Right lobe of liver (tissue), 6 donors: ENCODE data around the gene MED27. TPM values are rescaled to one million over a fixed set of nuclear protein-coding genes. Genes with fewer than 3 reads are reported as not detected.
A peak's percentile ranks its signal among the peaks of the same experiment; 100 is the strongest.

ENCODE experiments used
- ATAC-seq, 4 donors: fragments of 200-7000 bp; cut with Tn5 transposase; one replicate each; pipeline ENCODE4 v1.9.1; 2020; ENCODE audit warnings: mild to moderate bottlenecking in 4 of 4, moderate library complexity in 4 of 4
- DNase-seq, 3 donors: peaks; one replicate each; pipeline ENCODE4 v3.0.0-alpha.2; 2020
- H3K27ac ChIP-seq, 3 donors: fragments of 200-600 bp; one replicate each; pipeline ENCODE4 v1.8.0; 2022
- H3K27me3 ChIP-seq, 2 donors: fragments of 200-600 bp; one replicate each; pipeline ENCODE4 v1.8.0; 2022
- H3K36me3 ChIP-seq, 4 donors: fragments of 200-600 bp; sonication (generic) in 1 of 4; one replicate each; pipeline versions ENCODE4 v1.5.1 to v1.8.0; 2017 to 2022; ENCODE audit warnings: control low read depth in 1 of 4
- H3K4me1 ChIP-seq, 4 donors: fragments of 200-600 bp; sonication (generic) in 1 of 4; one replicate each; pipeline versions ENCODE4 v1.5.1 to v1.8.0; 2017 to 2022; ENCODE audit warnings: control low read depth in 1 of 4
- H3K4me3 ChIP-seq, 3 donors: fragments of 200-600 bp; one replicate each; pipeline ENCODE4 v1.8.0; 2022
- H3K9me3 ChIP-seq, 4 donors: fragments of 200-600 bp; sonication (generic) in 1 of 4; one replicate each; pipeline versions ENCODE4 v1.5.1 to v1.8.0; 2017 to 2022; ENCODE audit warnings: control low read depth in 1 of 4
- POLR2A ChIP-seq: fragments of 450-650 bp; IDR thresholded peaks from one replicate; pipeline ENCODE4 v1.6.1; 2017; ENCODE audit warnings: antibody characterized with exemption, mild to moderate bottlenecking
- WGBS: methylation state at CpG from one replicate; pipeline ENCODE4 v1.1.6; 2018; ENCODE audit warnings: low coverage, low lambda C conversion rate; ENCODE audit not compliant: insufficient coverage; ENCODE audit errors: missing lambda C conversion rate; 5-methylcytosine and 5-hydroxymethylcytosine counted together
- intact Hi-C, 2 donors: fragments of 100-400 bp; cut with DNase I; formaldehyde crosslinking; loops; one replicate each; pipeline versions ENCODE4 v1.11.2 to v1.14.1; 2022
- total RNA-seq, 6 experiments: library from RNA; depleted of rRNA in 2 of 6; stranded (reverse); fragments of >200 nt in 2 of 6; fragmentation: NEBNext Ultra II Directional in 3 of 6; extraction: Animal tissue kit (Norgen Biotek cat#: 25700) in 3 of 6; gene quantifications; one replicate each; pipeline versions ENCODE4 v1.1.0 to v1.2.4, GENCODE V29; 2016 to 2023
- TF ChIP-seq, protein P1 (sequence below), 4 donors: fragments of 200-600 bp in 3 of 4; fragments of 450-650 bp in 1 of 4; IDR thresholded peaks; one replicate each; pipeline versions ENCODE4 v1.5.1 to v1.8.0; 2016 to 2022; ENCODE audit warnings: antibody characterized with exemption in 4 of 4, mild to moderate bottlenecking in 2 of 4
- donor health status: DM: no; HTN: yes; CAD: no.
- donor health status: DM: no; HTN: no; CAD: no.
- donor health status: DM: no; HTN: no; CAD: no.
- donor health status: DM: no; HTN: yes; CAD: no.
- donor health status: DM: no; HTN: yes; CAD: no.

MED27 gene
- total RNA-seq, 6 experiments from 2014 or later, result 4.6 to 7.3 (median 6.1) TPM

GRCh38 chr9:132114102-132114707 is 34.5 kb upstream of the MED27 start:
- no peaks in the 10 kb centered on the region for H3K36me3 ChIP-seq
- no peaks in the 10 kb centered on the region for H3K27me3 ChIP-seq
- no peak overlapping the region for H3K27ac ChIP-seq
- H3K4me3 ChIP-seq, result no peak overlapping the region
- DNase-seq (peak; percentile 55 to 70 (median 57)), ATAC-seq (peak; percentile 63 to 88 (median 84))
- H3K4me1 ChIP-seq, result no peaks in the 10 kb centered on the region
- 8% methylated on average over 12 of the region's 18 CpGs for WGBS
- TF ChIP-seq POLR2A, result no peak
- TF ChIP-seq, protein P1, sequence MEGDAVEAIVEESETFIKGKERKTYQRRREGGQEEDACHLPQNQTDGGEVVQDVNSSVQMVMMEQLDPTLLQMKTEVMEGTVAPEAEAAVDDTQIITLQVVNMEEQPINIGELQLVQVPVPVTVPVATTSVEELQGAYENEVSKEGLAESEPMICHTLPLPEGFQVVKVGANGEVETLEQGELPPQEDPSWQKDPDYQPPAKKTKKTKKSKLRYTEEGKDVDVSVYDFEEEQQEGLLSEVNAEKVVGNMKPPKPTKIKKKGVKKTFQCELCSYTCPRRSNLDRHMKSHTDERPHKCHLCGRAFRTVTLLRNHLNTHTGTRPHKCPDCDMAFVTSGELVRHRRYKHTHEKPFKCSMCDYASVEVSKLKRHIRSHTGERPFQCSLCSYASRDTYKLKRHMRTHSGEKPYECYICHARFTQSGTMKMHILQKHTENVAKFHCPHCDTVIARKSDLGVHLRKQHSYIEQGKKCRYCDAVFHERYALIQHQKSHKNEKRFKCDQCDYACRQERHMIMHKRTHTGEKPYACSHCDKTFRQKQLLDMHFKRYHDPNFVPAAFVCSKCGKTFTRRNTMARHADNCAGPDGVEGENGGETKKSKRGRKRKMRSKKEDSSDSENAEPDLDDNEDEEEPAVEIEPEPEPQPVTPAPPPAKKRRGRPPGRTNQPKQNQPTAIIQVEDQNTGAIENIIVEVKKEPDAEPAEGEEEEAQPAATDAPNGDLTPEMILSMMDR (IDR thresholded peaks at IDR 0.05), result no peak
- intact Hi-C loops, result no loop called here
- no peaks in the 10 kb centered on the region for H3K9me3 ChIP-seq

DNA sequence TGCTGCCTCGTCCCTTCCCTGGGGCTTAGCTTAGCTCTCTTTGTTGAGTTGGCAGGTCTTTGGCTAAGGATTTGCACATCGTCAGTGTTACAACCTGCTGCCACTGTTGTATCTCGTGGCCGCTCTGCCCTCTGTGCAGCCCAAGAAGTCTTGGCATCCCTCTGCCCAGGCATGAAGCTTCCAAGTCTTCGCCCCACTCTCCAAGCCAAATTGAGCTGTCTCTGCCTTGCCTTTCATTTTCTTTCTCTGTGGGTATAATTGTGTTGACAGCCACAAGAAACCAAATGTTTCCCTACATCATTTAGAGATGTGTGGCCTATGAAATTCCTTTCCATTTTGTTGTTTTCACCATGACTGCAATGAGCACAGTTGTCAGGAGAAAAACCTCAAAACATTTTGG is 29.6 kb upstream of the MED27 start:
- H3K4me1 ChIP-seq, result no peaks in the 10 kb centered on the region
- peaks cover 0 to 2% of the 10 kb centered on the region in 2 donors for H3K27me3 ChIP-seq
- no peaks in the 10 kb centered on the region for H3K36me3 ChIP-seq
- no peak overlapping the region for H3K27ac ChIP-seq
- no peak for ATAC-seq
- no peaks in the 10 kb centered on the region for H3K9me3 ChIP-seq
- 47% methylated on average over 5 of the region's 5 CpGs for WGBS
- intact Hi-C loops, result no loop called here
- DNase-seq, result no peak
- TF ChIP-seq, protein P1 (IDR thresholded peaks at IDR 0.05), result no peak
- no peak for TF ChIP-seq POLR2A
- H3K4me3 ChIP-seq, result no peak overlapping the region

- Histone ChIP-seq H3K27ac (no peak overlapping the region), H3K4me1 (no peaks in the 10 kb centered on the region), H3K27me3 (peaks cover 0 to 2% of the 10 kb centered on the region in 2 donors), H3K4me3 (no peak overlapping the region), H3K36me3 (no peaks in the 10 kb centered on the region), H3K9me3 (no peaks in the 10 kb centered on the region)
- intact Hi-C loops, result no loop called here
- DNase-seq, result no peak
- no peak for ATAC-seq
- no peak for TF ChIP-seq POLR2A
- TF ChIP-seq, protein P1 (IDR thresholded peaks at IDR 0.05), result no peak
- 47% methylated on average over 6 of the region's 7 CpGs for WGBS
Measured at GRCh38 chr9:132108728-132109127, 29.1 kb upstream of the MED27 start.

DNA sequence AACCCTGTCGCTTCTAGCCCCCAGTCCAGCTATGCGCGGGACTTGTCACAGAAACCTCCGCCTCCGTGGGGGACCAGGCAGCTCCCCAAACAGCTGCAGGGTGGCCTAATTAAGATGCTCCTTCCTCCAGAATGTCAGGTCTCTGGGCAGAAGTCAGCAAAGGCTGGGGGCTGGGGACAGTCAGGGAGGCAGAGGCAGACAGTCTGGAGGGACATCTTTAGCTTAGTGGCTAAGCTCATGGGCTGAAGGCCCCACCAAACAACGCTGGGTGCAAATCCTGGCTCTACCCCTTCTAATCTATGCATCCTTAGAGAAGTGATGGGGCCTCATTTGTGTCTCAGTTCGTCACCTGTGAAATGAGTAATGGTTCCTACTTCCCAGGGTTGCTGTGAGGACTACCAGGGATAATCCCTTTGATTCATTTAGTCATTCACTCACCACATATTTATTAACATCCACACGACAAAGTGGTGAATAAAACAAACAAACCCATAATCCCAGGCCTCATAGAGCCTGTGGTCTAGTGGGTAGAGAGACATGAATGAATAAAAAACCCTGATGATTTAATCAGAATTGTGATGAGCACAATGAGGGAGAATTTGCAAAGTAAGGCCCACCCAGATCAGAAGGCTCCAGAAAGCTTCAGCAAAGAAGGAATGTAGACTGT is 20.2 kb upstream of the MED27 start:
- 47% methylated on average over 6 of the region's 8 CpGs for WGBS
- no peaks in the 10 kb centered on the region for H3K36me3 ChIP-seq
- intact Hi-C loops, result no loop called here
- no peak overlapping the region for H3K4me3 ChIP-seq
- H3K9me3 ChIP-seq, result no peaks in the 10 kb centered on the region
- no peak for TF ChIP-seq POLR2A
- TF ChIP-seq, protein P1 (IDR thresholded peaks at IDR 0.05), result no peak
- H3K4me1 ChIP-seq, result no peaks in the 10 kb centered on the region
- H3K27ac ChIP-seq, result no peak overlapping the region
- DNase-seq, result no peak
- no peak for ATAC-seq
- no peaks in the 10 kb centered on the region for H3K27me3 ChIP-seq
